ENCODE results near the gene ALOXE3. TPM values are rescaled to one million over a fixed set of nuclear protein-coding genes. Genes with fewer than 3 reads are reported as not detected.
A peak's percentile ranks its signal among the peaks of the same experiment; 100 is the strongest.

ALOXE3 gene
- total and polyA plus RNA-seq, 3 experiments from 2014 or later: not detected

GRCh38 chr17:8057691-8058114 is 60.6 kb downstream of the ALOXE3 start:
- no peaks in the 10 kb centered on the region for H3K9me3 ChIP-seq (ENCODE audit: low read length)
- Mint-ChIP-seq H3K27ac (no peak overlapping the region), H3K4me1 (peaks cover 12 to 22% (median 22%) of the 10 kb centered on the region in 3 donors), H3K4me3 (no peak overlapping the region), H3K9me3 (no peaks in the 10 kb centered on the region), H3K27me3 (peaks cover 21 to 50% of the 10 kb centered on the region in 2 donors), H3K36me3 (no peaks in the 10 kb centered on the region)
- peak; percentile 11 to 66 (median 63) for DNase-seq
- no peak overlapping the region for H3K27ac ChIP-seq (ENCODE audit: low read depth, low read length)
- H3K27me3 ChIP-seq (ENCODE audit: insufficient read depth, low read length, poor library complexity, severe bottlenecking): peaks cover 14% of the 10 kb centered on the region
- POLR2A ChIA-PET: no interaction called here
- CTCF ChIA-PET: interaction anchor here (0.6 to 3.7 kb wide), 19 partner anchors 11 to 314 kb away, joined by 3 to 26 read pairs (median 4); partner anchors contain the start of genes ALOXE3 and RNF227
- no peaks in the 10 kb centered on the region for H3K36me3 ChIP-seq (ENCODE audit: insufficient read depth, low read length)
- H3K4me3 ChIP-seq (ENCODE audit: low read length): no peak overlapping the region
- H3K4me1 ChIP-seq (ENCODE audit: insufficient read depth, low read length): peaks cover 9% of the 10 kb centered on the region

GRCh38 chr17:8056976-8057625 is 61.2 kb downstream of the ALOXE3 start:
- H3K4me3 ChIP-seq (ENCODE audit: low read length): no peak overlapping the region
- H3K27me3 ChIP-seq (ENCODE audit: insufficient read depth, low read length, poor library complexity, severe bottlenecking): peaks cover 14% of the 10 kb centered on the region
- Mint-ChIP-seq H3K4me3 (no peak overlapping the region), H3K27ac (peak overlapping the region in 1 of 8 donors; percentile 3), H3K4me1 (peaks cover 12 to 22% (median 19%) of the 10 kb centered on the region in 3 donors), H3K9me3 (no peaks in the 10 kb centered on the region), H3K27me3 (peaks cover 20 to 44% of the 10 kb centered on the region in 2 donors), H3K36me3 (no peaks in the 10 kb centered on the region)
- H3K4me1 ChIP-seq (ENCODE audit: insufficient read depth, low read length): peaks cover 9% of the 10 kb centered on the region
- no peaks in the 10 kb centered on the region for H3K9me3 ChIP-seq (ENCODE audit: low read length)
- no peak overlapping the region for H3K27ac ChIP-seq (ENCODE audit: low read depth, low read length)
- DNase-seq: peak in 1 of 5 donors; percentile 16
- CTCF ChIA-PET: interaction anchor here (0.6 to 3.7 kb wide), 23 partner anchors 8 to 313 kb away, joined by 3 to 26 read pairs (median 4); partner anchors contain the start of genes ALOXE3 and RNF227
- POLR2A ChIA-PET: no interaction called here
- no peaks in the 10 kb centered on the region for H3K36me3 ChIP-seq (ENCODE audit: insufficient read depth, low read length)

- no peak overlapping the region for H3K27ac ChIP-seq (ENCODE audit: low read depth, low read length)
- H3K4me1 ChIP-seq (ENCODE audit: insufficient read depth, low read length): peaks cover 9% of the 10 kb centered on the region
Observed at GRCh38 chr17:8056232-8056975, 61.9 kb downstream of the ALOXE3 start.

GRCh38 chr17:8055851-8056231 is 62.5 kb downstream of the ALOXE3 start:
- Mint-ChIP-seq H3K4me1 (peaks cover 12 to 22% (median 19%) of the 10 kb centered on the region in 3 donors), H3K36me3 (no peaks in the 10 kb centered on the region), H3K4me3 (no peak overlapping the region), H3K9me3 (no peaks in the 10 kb centered on the region), H3K27ac (peak overlapping the region in 1 of 8 donors; percentile 38), H3K27me3 (peaks cover 15 to 31% of the 10 kb centered on the region in 2 donors)
- ChIA-PET POLR2A (no interaction called here), CTCF (interaction anchor here (0.9 to 3.7 kb wide), 9 partner anchors 9 to 245 kb away, joined by 3 to 26 read pairs (median 7); no protein-coding TSS in a partner anchor)
- Histone ChIP-seq H3K4me3 (ENCODE audit: low read length) (no peak overlapping the region), H3K4me1 (ENCODE audit: insufficient read depth, low read length) (peaks cover 9% of the 10 kb centered on the region), H3K36me3 (ENCODE audit: insufficient read depth, low read length) (no peaks in the 10 kb centered on the region), H3K9me3 (ENCODE audit: low read length) (no peaks in the 10 kb centered on the region), H3K27ac (ENCODE audit: low read depth, low read length) (no peak overlapping the region), H3K27me3 (ENCODE audit: insufficient read depth, low read length, poor library complexity, severe bottlenecking) (peaks cover 14% of the 10 kb centered on the region)
- DNase-seq: peak in 1 of 5 donors; percentile 26

More at GRCh38 chr17:8056232-8056975, 61.9 kb downstream of the ALOXE3 start:
- Mint-ChIP-seq H3K4me3 (no peak overlapping the region), H3K9me3 (no peaks in the 10 kb centered on the region), H3K4me1 (peaks cover 12 to 22% (median 19%) of the 10 kb centered on the region in 3 donors), H3K27ac (peak overlapping the region in 1 of 8 donors; percentile 38), H3K27me3 (peaks cover 15 to 37% of the 10 kb centered on the region in 2 donors), H3K36me3 (no peaks in the 10 kb centered on the region)
- Histone ChIP-seq H3K36me3 (ENCODE audit: insufficient read depth, low read length) (no peaks in the 10 kb centered on the region), H3K4me3 (ENCODE audit: low read length) (no peak overlapping the region), H3K27me3 (ENCODE audit: insufficient read depth, low read length, poor library complexity, severe bottlenecking) (peaks cover 14% of the 10 kb centered on the region), H3K9me3 (ENCODE audit: low read length) (no peaks in the 10 kb centered on the region)
- peak in 1 of 5 donors; percentile 48 for DNase-seq
- ChIA-PET CTCF (interaction anchor here (0.8 to 3.7 kb wide), 16 partner anchors 9 to 312 kb away, joined by 3 to 26 read pairs (median 4); partner anchors contain the start of gene ALOXE3), POLR2A (no interaction called here)

- peaks cover 0 to 9% of the 10 kb centered on the region in 2 donors for H3K27me3 Mint-ChIP-seq
Observed at GRCh38 chr17:8053600-8053999, 64.7 kb downstream of the ALOXE3 start.

GRCh38 chr17:8052256-8053252 is 65.8 kb downstream of the ALOXE3 start:
- H3K4me1 Mint-ChIP-seq: peaks cover 10 to 20% (median 18%) of the 10 kb centered on the region in 3 donors
- H3K4me1 ChIP-seq (ENCODE audit: insufficient read depth, low read length): peaks cover 8% of the 10 kb centered on the region
- no peak overlapping the region for H3K27ac ChIP-seq (ENCODE audit: low read depth, low read length)
- H3K27ac Mint-ChIP-seq: no peak overlapping the region
- H3K4me3 Mint-ChIP-seq: no peak overlapping the region
- no peaks in the 10 kb centered on the region for H3K27me3 ChIP-seq (ENCODE audit: insufficient read depth, low read length, poor library complexity, severe bottlenecking)
- H3K36me3 ChIP-seq (ENCODE audit: insufficient read depth, low read length): no peaks in the 10 kb centered on the region
- no peaks in the 10 kb centered on the region for H3K36me3 Mint-ChIP-seq
- H3K27me3 Mint-ChIP-seq: peaks cover 0 to 5% of the 10 kb centered on the region in 2 donors
- peak in 1 of 5 donors; percentile 9 for DNase-seq
- H3K4me3 ChIP-seq (ENCODE audit: low read length): no peak overlapping the region
- H3K9me3 ChIP-seq (ENCODE audit: low read length): no peaks in the 10 kb centered on the region
- POLR2A ChIA-PET: no interaction called here
- no peaks in the 10 kb centered on the region for H3K9me3 Mint-ChIP-seq
- CTCF ChIA-PET: no interaction called here

More at GRCh38 chr17:8053600-8053999, 64.7 kb downstream of the ALOXE3 start:
- Histone ChIP-seq H3K36me3 (ENCODE audit: insufficient read depth, low read length) (no peaks in the 10 kb centered on the region), H3K4me3 (ENCODE audit: low read length) (no peak overlapping the region), H3K27me3 (ENCODE audit: insufficient read depth, low read length, poor library complexity, severe bottlenecking) (peaks cover under 1% of the 10 kb centered on the region), H3K9me3 (ENCODE audit: low read length) (no peaks in the 10 kb centered on the region), H3K27ac (ENCODE audit: low read depth, low read length) (no peak overlapping the region), H3K4me1 (ENCODE audit: insufficient read depth, low read length) (peaks cover 9% of the 10 kb centered on the region)
- Mint-ChIP-seq H3K36me3 (no peaks in the 10 kb centered on the region), H3K27ac (no peak overlapping the region), H3K4me1 (peaks cover 12 to 22% (median 19%) of the 10 kb centered on the region in 3 donors), H3K9me3 (no peaks in the 10 kb centered on the region), H3K4me3 (no peak overlapping the region)
- peak in 1 of 5 donors; percentile 26 for DNase-seq
- ChIA-PET CTCF (no interaction called here), POLR2A (no interaction called here)

GRCh38 chr17:8051831-8052230 is 66.5 kb downstream of the ALOXE3 start:
- POLR2A ChIA-PET: interaction anchor here (0.7 kb wide), 1 partner anchor 36 kb away, joined by 4 read pairs; no protein-coding TSS in a partner anchor
- Mint-ChIP-seq H3K27ac (no peak overlapping the region), H3K4me1 (peaks cover 7 to 14% (median 14%) of the 10 kb centered on the region in 3 donors), H3K4me3 (no peak overlapping the region), H3K9me3 (no peaks in the 10 kb centered on the region), H3K36me3 (no peaks in the 10 kb centered on the region), H3K27me3 (peaks cover 0 to 3% of the 10 kb centered on the region in 2 donors)
- no peaks in the 10 kb centered on the region for H3K36me3 ChIP-seq (ENCODE audit: insufficient read depth, low read length)
- DNase-seq: peak in 1 of 5 donors; percentile 14
- H3K27ac ChIP-seq (ENCODE audit: low read depth, low read length): no peak overlapping the region
- CTCF ChIA-PET: no interaction called here
- H3K4me1 ChIP-seq (ENCODE audit: insufficient read depth, low read length): peaks cover 5% of the 10 kb centered on the region
- no peak overlapping the region for H3K4me3 ChIP-seq (ENCODE audit: low read length)
- H3K27me3 ChIP-seq (ENCODE audit: insufficient read depth, low read length, poor library complexity, severe bottlenecking): no peaks in the 10 kb centered on the region
- no peaks in the 10 kb centered on the region for H3K9me3 ChIP-seq (ENCODE audit: low read length)

Measured in CD8-positive, alpha-beta memory T cell (primary cell).